A673 (cell line): Measurements from ENCODE around the gene JAG1.

ENCODE experiments used
- EZH2 ChIP-seq: fragments of 200-600 bp; sonication (generic); IDR thresholded peaks from 2 replicates; pipeline ENCODE4 v1.6.1; 2017; ENCODE audit warnings: borderline replicate concordance, low read depth, mild to moderate bottlenecking, mixed read lengths, antibody characterized with exemption, low read length; ENCODE audit not compliant: poor library complexity, severe bottlenecking
- TF ChIP-seq, protein P1 (sequence below): fragments of 300-800, 200-600 bp; sonication (generic); conservative IDR thresholded peaks from 2 replicates; pipeline ENCODE4 v1.5.1; 2017; ENCODE audit warnings: low read depth, mild to moderate bottlenecking, antibody characterized with exemption, low read length, moderate library complexity, mixed read lengths

DNA sequence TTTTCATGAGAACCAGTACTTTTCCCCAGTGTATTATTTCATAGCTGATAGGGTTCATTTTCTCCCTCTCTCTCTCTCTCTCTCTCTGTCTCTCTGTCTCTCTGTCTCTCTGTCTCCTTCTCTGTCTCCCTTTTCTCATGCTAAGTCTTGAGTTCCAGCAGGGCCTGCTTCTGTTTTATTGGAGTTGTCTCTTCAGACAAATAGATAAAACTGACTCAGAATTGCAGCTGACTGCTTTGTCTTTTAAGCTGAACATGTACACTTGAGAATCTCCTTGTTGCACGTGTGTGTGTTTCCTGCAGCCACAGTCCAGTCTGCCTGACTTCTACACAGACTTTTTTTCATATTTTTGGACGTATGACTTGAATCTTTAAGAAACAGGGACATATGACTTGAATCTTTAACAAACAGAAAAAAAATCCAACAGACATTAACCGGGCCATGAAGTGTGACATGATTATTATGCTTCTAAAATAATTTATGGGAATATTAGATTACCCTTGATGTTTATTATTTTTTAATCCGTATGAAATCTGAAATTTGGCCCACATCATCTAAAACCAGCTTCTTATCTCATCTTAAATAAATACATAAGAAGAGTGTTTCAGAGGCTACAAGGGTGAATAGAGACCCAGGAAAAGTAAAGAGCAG, 71.5 kb downstream of the JAG1 start:
- no peak for TF ChIP-seq EZH2
- TF ChIP-seq, protein P1, sequence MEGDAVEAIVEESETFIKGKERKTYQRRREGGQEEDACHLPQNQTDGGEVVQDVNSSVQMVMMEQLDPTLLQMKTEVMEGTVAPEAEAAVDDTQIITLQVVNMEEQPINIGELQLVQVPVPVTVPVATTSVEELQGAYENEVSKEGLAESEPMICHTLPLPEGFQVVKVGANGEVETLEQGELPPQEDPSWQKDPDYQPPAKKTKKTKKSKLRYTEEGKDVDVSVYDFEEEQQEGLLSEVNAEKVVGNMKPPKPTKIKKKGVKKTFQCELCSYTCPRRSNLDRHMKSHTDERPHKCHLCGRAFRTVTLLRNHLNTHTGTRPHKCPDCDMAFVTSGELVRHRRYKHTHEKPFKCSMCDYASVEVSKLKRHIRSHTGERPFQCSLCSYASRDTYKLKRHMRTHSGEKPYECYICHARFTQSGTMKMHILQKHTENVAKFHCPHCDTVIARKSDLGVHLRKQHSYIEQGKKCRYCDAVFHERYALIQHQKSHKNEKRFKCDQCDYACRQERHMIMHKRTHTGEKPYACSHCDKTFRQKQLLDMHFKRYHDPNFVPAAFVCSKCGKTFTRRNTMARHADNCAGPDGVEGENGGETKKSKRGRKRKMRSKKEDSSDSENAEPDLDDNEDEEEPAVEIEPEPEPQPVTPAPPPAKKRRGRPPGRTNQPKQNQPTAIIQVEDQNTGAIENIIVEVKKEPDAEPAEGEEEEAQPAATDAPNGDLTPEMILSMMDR = no peak
